Heart left ventricle (tissue), 13 donors: ENCODE data around the gene KIAA0930.
A peak's percentile ranks its signal among the peaks of the same experiment; 100 is the strongest.

ENCODE experiments used
- POLR2A ChIP-seq, 2 donors: fragments of 450-650 bp; IDR thresholded peaks; one replicate each; pipeline ENCODE4 v1.6.1; 2017; ENCODE audit warnings: antibody characterized with exemption in 2 of 2, mild to moderate bottlenecking in 2 of 2, moderate library complexity in 2 of 2
- TF ChIP-seq, protein P1 (sequence below), 12 donors: fragments of 200-600 bp; sonication (generic) in 4 of 12; IDR thresholded peaks; one replicate each; pipeline versions ENCODE4 v1.5.0 to v1.8.0; 2018 to 2022; ENCODE audit warnings: antibody characterized with exemption in 12 of 12, mild to moderate bottlenecking in 5 of 12
- donor health status: ischemic (EF 13 %, LVEDD 7.1; RV severe dilation, severe dysfunction).
- donor health status: DM: no; HTN: yes; CAD: no.
- donor health status: DM: no; HTN: no; CAD: no.
- donor health status: ischemic (EF 25% LVEDD 6.9; RV normal size, moderate dysfunction).
- donor health status: ischemic (EF 25% LVEDD 5.7; RV mildly dilated, moderate dysfunction).
- donor health status: ischemic (EF 35%, LVEDD 5.7; RV mildly dilated, moderate dysfunction).
- donor health status: nonischemic (EF 11% LVEDD 7.7; RV severe dilation, severe dysfunction).
- donor health status: DM: yes; HTN: yes; CAD: no.
- donor health status: PGD.
- donor health status: ischemic (EF 29% LVEDD 5.4; RV normal size, mild dysfunction).
- donor health status: nonischemic (EF 23%, LVEDD 6.1; RV moderate dilation, normal function).

DNA sequence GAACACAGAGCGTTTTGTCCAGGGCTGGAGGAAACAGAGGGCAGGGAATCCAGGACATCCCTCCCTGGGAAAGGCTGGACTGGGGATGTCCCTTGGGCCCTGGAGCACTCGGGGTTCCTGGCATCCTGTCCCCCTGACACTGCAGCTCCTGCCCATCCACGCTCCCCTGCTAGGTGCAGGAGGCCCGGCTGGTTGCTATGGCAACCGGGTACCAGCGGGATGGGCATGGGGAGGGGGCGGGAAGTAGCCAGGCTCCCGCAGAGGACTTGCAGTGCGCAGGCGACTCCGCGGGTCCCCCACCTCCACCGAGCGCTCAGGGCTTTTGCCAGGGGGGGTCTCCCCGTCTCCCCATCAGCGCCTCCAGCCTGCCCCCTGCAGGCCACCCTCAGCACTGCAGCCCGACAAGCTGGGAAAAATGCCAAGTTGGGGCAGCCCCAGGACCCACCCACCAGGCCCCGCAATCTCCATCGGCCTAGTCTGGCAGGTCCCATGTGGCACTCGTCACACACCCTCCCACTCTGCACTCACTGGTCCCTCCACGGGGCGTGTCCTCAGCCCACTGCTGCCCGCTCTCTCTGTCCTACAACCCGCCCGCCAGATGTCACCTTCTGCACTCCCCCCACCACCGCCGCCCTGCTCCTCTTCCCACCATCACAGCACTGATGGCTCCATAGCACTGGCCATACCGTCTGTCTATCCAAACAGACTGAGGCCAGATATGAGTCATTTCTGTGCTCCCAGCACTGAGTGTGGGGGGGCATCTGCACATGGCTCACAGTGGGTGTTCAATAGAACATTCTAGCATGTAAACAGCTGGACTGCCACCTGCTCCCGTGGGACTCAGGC is 31.5 kb downstream of the KIAA0930 start:
- TF ChIP-seq, protein P1, sequence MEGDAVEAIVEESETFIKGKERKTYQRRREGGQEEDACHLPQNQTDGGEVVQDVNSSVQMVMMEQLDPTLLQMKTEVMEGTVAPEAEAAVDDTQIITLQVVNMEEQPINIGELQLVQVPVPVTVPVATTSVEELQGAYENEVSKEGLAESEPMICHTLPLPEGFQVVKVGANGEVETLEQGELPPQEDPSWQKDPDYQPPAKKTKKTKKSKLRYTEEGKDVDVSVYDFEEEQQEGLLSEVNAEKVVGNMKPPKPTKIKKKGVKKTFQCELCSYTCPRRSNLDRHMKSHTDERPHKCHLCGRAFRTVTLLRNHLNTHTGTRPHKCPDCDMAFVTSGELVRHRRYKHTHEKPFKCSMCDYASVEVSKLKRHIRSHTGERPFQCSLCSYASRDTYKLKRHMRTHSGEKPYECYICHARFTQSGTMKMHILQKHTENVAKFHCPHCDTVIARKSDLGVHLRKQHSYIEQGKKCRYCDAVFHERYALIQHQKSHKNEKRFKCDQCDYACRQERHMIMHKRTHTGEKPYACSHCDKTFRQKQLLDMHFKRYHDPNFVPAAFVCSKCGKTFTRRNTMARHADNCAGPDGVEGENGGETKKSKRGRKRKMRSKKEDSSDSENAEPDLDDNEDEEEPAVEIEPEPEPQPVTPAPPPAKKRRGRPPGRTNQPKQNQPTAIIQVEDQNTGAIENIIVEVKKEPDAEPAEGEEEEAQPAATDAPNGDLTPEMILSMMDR (IDR thresholded peaks at IDR 0.05), result peak; percentile 19 to 62 (median 45)
- TF ChIP-seq POLR2A (IDR thresholded peaks at IDR 0.05), result no peak
